GM21526 (cell line): ENCODE results near the gene CHST8.

Experiments
- ATAC-seq: cut with Tn5 transposase; IDR thresholded peaks from one replicate; pipeline ENCODE4 v1.9.1; 2021; ENCODE audit warnings: moderate library complexity; ENCODE audit not compliant: unreplicated experiment, low FRiP score

The CHST8 gene

GRCh38 chr19:33754361-33754760 lies 132.6 kb downstream of the CHST8 start:
- no peak for ATAC-seq

GRCh38 chr19:33755099-33756035 lies 133.6 kb downstream of the CHST8 start:
- ATAC-seq = no peak

GRCh38 chr19:33756177-33756576 lies 134.4 kb downstream of the CHST8 start:
- ATAC-seq = no peak

- no peak for ATAC-seq
These were observed 136.8 kb downstream of the CHST8 start for GRCh38 chr19:33758541-33759013.

GRCh38 chr19:33759356-33759755 lies 137.6 kb downstream of the CHST8 start:
- ATAC-seq = no peak

- no peak for ATAC-seq
These were observed 142.0 kb downstream of the CHST8 start for GRCh38 chr19:33763633-33764371.

GRCh38 chr19:33766623-33767022 lies 144.9 kb downstream of the CHST8 start:
- no peak for ATAC-seq

- ATAC-seq = no peak
These were observed 146.2 kb downstream of the CHST8 start for GRCh38 chr19:33767898-33768413.

- no peak for ATAC-seq
These were observed 147.5 kb downstream of the CHST8 start for GRCh38 chr19:33769208-33769607.

- no peak for ATAC-seq
These were observed 148.4 kb downstream of the CHST8 start for GRCh38 chr19:33770107-33770506.

- ATAC-seq = no peak
These were observed 149.8 kb downstream of the CHST8 start for GRCh38 chr19:33771384-33772101.

GRCh38 chr19:33772102-33772857 lies 150.5 kb downstream of the CHST8 start:
- no peak for ATAC-seq

GRCh38 chr19:33772858-33773180 lies 151.1 kb downstream of the CHST8 start:
- ATAC-seq = no peak

- no peak for ATAC-seq
These were observed 152.2 kb downstream of the CHST8 start for GRCh38 chr19:33773704-33774624.

- no peak for ATAC-seq
These were observed 153.0 kb downstream of the CHST8 start for GRCh38 chr19:33774751-33775150.

- ATAC-seq = no peak
These were observed 154.2 kb downstream of the CHST8 start for GRCh38 chr19:33775731-33776487.

- no peak for ATAC-seq
These were observed 155.6 kb downstream of the CHST8 start for GRCh38 chr19:33777351-33777750.

GRCh38 chr19:33777753-33778088 lies 156.0 kb downstream of the CHST8 start:
- no peak for ATAC-seq
